Activated CD8-positive, alpha-beta memory T cell treated with anti-CD3 and anti-CD28 coated beads for 48 hours (primary cell): ENCODE measurements around the gene RSRP1.
"Not testable (repeated sequence)": the region's sequence is repeated elsewhere in the genome, so short reads cannot be mapped to it uniquely, and the experiment has no call there.

Experiments
- DNase-seq, 3 experiments: peaks; one replicate each; pipeline ENCODE4 v3.0.0-alpha.2; 2020; ENCODE audit warnings: low read depth in 2 of 3, low spot score in 2 of 3

Gene RSRP1

GRCh38 chr1:25247024-25247828, at the start of gene RSRP1:
Gene RSRP1, minus strand, starts transcription at chr1:25247454. Its CDS starts 491 bp downstream, at chr1:25246963.
- peak; percentile 97 to 99 (median 99) for DNase-seq

- DNase-seq, result not testable (repeated sequence)
Measured at GRCh38 chr1:25296501-25296900, 49.2 kb upstream of the RSRP1 start.

GRCh38 chr1:25294889-25295826, 47.9 kb upstream of the RSRP1 start:
- not testable (repeated sequence) for DNase-seq

GRCh38 chr1:25293426-25293825, 46.2 kb upstream of the RSRP1 start:
- not testable (repeated sequence) for DNase-seq

- not testable (repeated sequence) for DNase-seq
Measured at GRCh38 chr1:25290043-25290442, 42.8 kb upstream of the RSRP1 start.

- not testable (repeated sequence) for DNase-seq
Measured at GRCh38 chr1:25288573-25289101, 41.4 kb upstream of the RSRP1 start.

GRCh38 chr1:25287164-25287563, 39.9 kb upstream of the RSRP1 start:
- DNase-seq, result not testable (repeated sequence)

GRCh38 chr1:25285862-25286261, 38.6 kb upstream of the RSRP1 start:
- DNase-seq, result not testable (repeated sequence)

- DNase-seq, result not testable (repeated sequence)
Measured at GRCh38 chr1:25279693-25280111, 32.4 kb upstream of the RSRP1 start.

- not testable (repeated sequence) for DNase-seq
Measured at GRCh38 chr1:25278790-25279189, 31.5 kb upstream of the RSRP1 start.

- DNase-seq, result not testable (repeated sequence)
Measured at GRCh38 chr1:25278358-25278757, 31.1 kb upstream of the RSRP1 start.

GRCh38 chr1:25277295-25277694, 30.0 kb upstream of the RSRP1 start:
- not testable (repeated sequence) for DNase-seq

- DNase-seq, result not testable (repeated sequence)
Measured at GRCh38 chr1:25275648-25276047, 28.4 kb upstream of the RSRP1 start.

GRCh38 chr1:25272238-25272637, 25.0 kb upstream of the RSRP1 start, which contains the start of gene RHD:
Gene RHD, plus strand, starts transcription at chr1:25272509. Its CDS starts 39 bp downstream, at chr1:25272548.
- not testable (repeated sequence) for DNase-seq

- DNase-seq, result not testable (repeated sequence)
Measured at GRCh38 chr1:25268143-25268760, 21.0 kb upstream of the RSRP1 start.

- peak; percentile 70 to 88 (median 82) for DNase-seq
Measured at GRCh38 chr1:25267288-25268142, 20.3 kb upstream of the RSRP1 start.

- DNase-seq, result not testable (repeated sequence)
Measured at GRCh38 chr1:25266554-25267287, 19.5 kb upstream of the RSRP1 start.

GRCh38 chr1:25260336-25260735, 13.1 kb upstream of the RSRP1 start:
- DNase-seq, result not testable (repeated sequence)

GRCh38 chr1:25259813-25260212, 12.6 kb upstream of the RSRP1 start:
- DNase-seq, result not testable (repeated sequence)
